ENCODE results near the gene XRCC5.

DNA sequence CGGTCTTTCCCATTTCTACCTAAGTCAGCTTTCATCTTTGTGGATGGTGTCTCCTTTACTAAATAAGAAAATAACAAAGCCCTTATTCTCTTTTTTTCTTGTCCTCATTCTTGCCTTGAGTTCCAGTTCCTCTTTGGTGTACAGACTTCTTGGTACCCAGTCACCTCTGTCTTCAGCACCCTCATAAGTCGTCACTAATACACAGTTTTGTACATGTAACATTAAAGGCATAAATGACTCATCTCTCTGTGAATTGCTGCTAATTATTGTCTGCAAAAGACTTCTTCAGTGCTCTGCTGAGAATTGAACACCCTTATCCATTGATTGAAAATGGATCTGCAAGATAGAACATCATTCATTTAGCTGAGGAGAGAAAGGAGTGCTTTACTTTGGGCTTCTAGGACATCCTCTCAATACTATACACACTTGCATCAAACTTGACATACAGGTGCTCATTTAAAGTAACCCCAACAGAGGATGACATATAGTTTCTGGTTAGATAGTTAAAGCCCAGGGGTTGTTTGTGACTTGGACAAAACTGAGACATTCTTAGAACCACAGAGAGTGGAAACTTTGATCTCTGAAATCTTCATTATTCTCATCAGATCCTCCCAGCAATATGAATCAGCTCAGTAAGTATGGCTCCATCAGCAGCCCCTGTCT is 97.0 kb downstream of the XRCC5 start:
- TF ChIP-seq EZH2 (IDR thresholded peaks at IDR 0.05; ENCODE audit: low read length), result no peak
- TF ChIP-seq, protein P1, sequence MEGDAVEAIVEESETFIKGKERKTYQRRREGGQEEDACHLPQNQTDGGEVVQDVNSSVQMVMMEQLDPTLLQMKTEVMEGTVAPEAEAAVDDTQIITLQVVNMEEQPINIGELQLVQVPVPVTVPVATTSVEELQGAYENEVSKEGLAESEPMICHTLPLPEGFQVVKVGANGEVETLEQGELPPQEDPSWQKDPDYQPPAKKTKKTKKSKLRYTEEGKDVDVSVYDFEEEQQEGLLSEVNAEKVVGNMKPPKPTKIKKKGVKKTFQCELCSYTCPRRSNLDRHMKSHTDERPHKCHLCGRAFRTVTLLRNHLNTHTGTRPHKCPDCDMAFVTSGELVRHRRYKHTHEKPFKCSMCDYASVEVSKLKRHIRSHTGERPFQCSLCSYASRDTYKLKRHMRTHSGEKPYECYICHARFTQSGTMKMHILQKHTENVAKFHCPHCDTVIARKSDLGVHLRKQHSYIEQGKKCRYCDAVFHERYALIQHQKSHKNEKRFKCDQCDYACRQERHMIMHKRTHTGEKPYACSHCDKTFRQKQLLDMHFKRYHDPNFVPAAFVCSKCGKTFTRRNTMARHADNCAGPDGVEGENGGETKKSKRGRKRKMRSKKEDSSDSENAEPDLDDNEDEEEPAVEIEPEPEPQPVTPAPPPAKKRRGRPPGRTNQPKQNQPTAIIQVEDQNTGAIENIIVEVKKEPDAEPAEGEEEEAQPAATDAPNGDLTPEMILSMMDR (optimal IDR thresholded peaks at IDR 0.05 in 1 of 3, IDR thresholded peaks at IDR 0.05 in 1 of 3, conservative IDR thresholded peaks at IDR 0.05 in 1 of 3; ENCODE audit: extremely low read depth in 1 of 3, insufficient read depth in 2 of 3, low read length in 3 of 3), result no peak
